H1 (cell line): ENCODE results near the gene PLEKHS1. TPM values are rescaled to one million over a fixed set of nuclear protein-coding genes. Genes with fewer than 3 reads are reported as not detected.

Source experiments
- BRCA1 ChIP-seq: IDR thresholded peaks from 2 replicates; pipeline ENCODE4 v1.6.1; 2012; ENCODE audit warnings: low read depth, low read length, improper control_type of control experiment
- GABPA ChIP-seq: IDR thresholded peaks from 2 replicates; pipeline ENCODE4 v1.6.1; 2011; ENCODE audit warnings: mild to moderate bottlenecking, low read length, moderate library complexity, borderline replicate concordance; ENCODE audit not compliant: insufficient read depth
- POLR2A ChIP-seq, 2 experiments: IDR thresholded peaks; 1 replicate in 1 of 2; 2 replicates in 1 of 2; pipeline ENCODE4 v1.6.1; 2011; ENCODE audit warnings: low read depth in 2 of 2, low read length in 2 of 2, mild to moderate bottlenecking in 2 of 2; ENCODE audit errors: control extremely low read depth in 1 of 2
- RFX5 ChIP-seq: IDR thresholded peaks from 2 replicates; pipeline ENCODE4 v1.6.1; 2011; ENCODE audit warnings: low read depth, low read length, improper control_type of control experiment, borderline replicate concordance
- RNF2 ChIP-seq: fragments of 200-900, 300-1000 bp; sonication (generic); IDR thresholded peaks from 2 replicates; pipeline ENCODE4 v1.7.1; 2016; ENCODE audit warnings: borderline replicate concordance, low read depth, mild to moderate bottlenecking, antibody characterized with exemption, low read length; ENCODE audit not compliant: poor library complexity, severe bottlenecking; ENCODE audit errors: missing control alignments
- SIN3A ChIP-seq, 2 experiments: IDR thresholded peaks in 1 of 2; conservative IDR thresholded peaks in 1 of 2; 2 replicates each; pipeline ENCODE4 v1.6.1; 2011 to 2012; ENCODE audit warnings: low read length in 2 of 2, improper control_type of control experiment in 1 of 2, low read depth in 1 of 2, mild to moderate bottlenecking in 1 of 2
- SP4 ChIP-seq: IDR thresholded peaks from 2 replicates; pipeline ENCODE4 v1.6.1; 2012; ENCODE audit warnings: low read length, inconsistent platforms
- polyA plus RNA-seq, 7 experiments: library from polyadenylated mRNA; depleted of rRNA in 3 of 7; stranded (reverse) in 5 of 7; unstranded in 2 of 7; fragments of >200 nt in 5 of 7; fragments of 200-250 nt in 2 of 7; gene quantifications; 1 replicate in 5 of 7; 2 replicates in 1 of 7; 4 replicates in 1 of 7; pipeline versions ENCODE4 v1.2.1 to v1.2.3, GENCODE V29; 2011 to 2013; ENCODE audit warnings: missing spikeins in 2 of 7, mixed read lengths in 2 of 7
- total RNA-seq: library from RNA; stranded (reverse); fragmentation: NEBNext Ultra II Directional; extraction: Animal tissue kit (Norgen Biotek cat#: 25700); gene quantifications from 2 replicates; pipeline ENCODE4 v1.2.1, GENCODE V29; 2021
- TF ChIP-seq, protein P1 (sequence below): IDR thresholded peaks from 2 replicates; pipeline ENCODE4 v1.6.1; 2011; ENCODE audit warnings: low read depth, mild to moderate bottlenecking, low read length; ENCODE audit not compliant: insufficient read depth

Gene PLEKHS1
- total and polyA plus RNA-seq, 2 of the 8 experiments (the other 6 are each of a cell fraction or from before 2014, with no cell fraction given), result not detected

GRCh38 chr10:113782367-113782766 lies 30.9 kb downstream of the PLEKHS1 start (continued):
- TF ChIP-seq RFX5, result no peak
- TF ChIP-seq, protein P1, sequence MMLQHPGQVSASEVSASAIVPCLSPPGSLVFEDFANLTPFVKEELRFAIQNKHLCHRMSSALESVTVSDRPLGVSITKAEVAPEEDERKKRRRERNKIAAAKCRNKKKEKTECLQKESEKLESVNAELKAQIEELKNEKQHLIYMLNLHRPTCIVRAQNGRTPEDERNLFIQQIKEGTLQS, result no peak
- TF ChIP-seq RNF2, result no peak
- TF ChIP-seq POLR2A (IDR thresholded peaks at IDR 0.05; ENCODE audit: control extremely low read depth in 1 of 2, low read depth in 2 of 2, low read length in 2 of 2), result no peak
- no peak for TF ChIP-seq GABPA
- TF ChIP-seq SP4, result no peak
- TF ChIP-seq BRCA1, result no peak
- no peak for TF ChIP-seq SIN3A (conservative IDR thresholded peaks at IDR 0.05 in 1 of 2, IDR thresholded peaks at IDR 0.05 in 1 of 2; ENCODE audit: low read depth in 1 of 2, low read length in 2 of 2)
